ENCODE results near the gene PSMD1. TPM values are rescaled to one million over a fixed set of nuclear protein-coding genes. Genes with fewer than 3 reads are reported as not detected.
"Not testable (repeated sequence)": the region's sequence is repeated elsewhere in the genome, so short reads cannot be mapped to it uniquely, and the experiment has no call there.

Gene PSMD1
- polyA plus RNA-seq, 1 donor (not counting 4 experiments of a cell fraction or from before 2014, with no cell fraction given), result 262 TPM

DNA sequence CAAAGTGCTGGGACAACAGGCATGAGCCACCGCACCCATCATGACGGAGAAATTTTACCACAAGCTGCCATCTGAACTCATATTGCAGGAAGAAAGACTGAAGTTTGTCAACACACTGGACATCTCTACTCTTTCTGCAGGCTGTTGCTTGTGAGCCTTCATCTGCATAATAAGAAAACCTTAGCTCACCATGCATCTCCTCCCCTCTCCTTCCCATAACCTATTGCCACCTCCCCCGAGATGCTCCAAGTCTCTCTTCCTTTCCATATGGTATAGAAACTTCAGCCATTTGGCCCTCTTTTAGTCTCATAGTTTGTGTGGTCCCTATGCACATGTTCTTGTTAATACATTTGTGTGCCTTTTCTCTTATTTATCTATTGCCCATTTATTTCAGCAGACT is 38.5 kb upstream of the PSMD1 start:
- H3K4me2 ChIP-seq (ENCODE audit: control insufficient read depth, extremely low read depth, insufficient read depth, low read depth, low read length), result no peak overlapping the region
- no peak for TF ChIP-seq EZH2 (IDR thresholded peaks at IDR 0.05; ENCODE audit: low read length)
- TF ChIP-seq, protein P1, sequence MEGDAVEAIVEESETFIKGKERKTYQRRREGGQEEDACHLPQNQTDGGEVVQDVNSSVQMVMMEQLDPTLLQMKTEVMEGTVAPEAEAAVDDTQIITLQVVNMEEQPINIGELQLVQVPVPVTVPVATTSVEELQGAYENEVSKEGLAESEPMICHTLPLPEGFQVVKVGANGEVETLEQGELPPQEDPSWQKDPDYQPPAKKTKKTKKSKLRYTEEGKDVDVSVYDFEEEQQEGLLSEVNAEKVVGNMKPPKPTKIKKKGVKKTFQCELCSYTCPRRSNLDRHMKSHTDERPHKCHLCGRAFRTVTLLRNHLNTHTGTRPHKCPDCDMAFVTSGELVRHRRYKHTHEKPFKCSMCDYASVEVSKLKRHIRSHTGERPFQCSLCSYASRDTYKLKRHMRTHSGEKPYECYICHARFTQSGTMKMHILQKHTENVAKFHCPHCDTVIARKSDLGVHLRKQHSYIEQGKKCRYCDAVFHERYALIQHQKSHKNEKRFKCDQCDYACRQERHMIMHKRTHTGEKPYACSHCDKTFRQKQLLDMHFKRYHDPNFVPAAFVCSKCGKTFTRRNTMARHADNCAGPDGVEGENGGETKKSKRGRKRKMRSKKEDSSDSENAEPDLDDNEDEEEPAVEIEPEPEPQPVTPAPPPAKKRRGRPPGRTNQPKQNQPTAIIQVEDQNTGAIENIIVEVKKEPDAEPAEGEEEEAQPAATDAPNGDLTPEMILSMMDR (optimal IDR thresholded peaks at IDR 0.05 in 1 of 3, IDR thresholded peaks at IDR 0.05 in 1 of 3, conservative IDR thresholded peaks at IDR 0.05 in 1 of 3; ENCODE audit: extremely low read depth in 1 of 3, insufficient read depth in 2 of 3, low read length in 3 of 3), result no peak
- no peaks in the 10 kb centered on the region for H3K79me2 ChIP-seq (ENCODE audit: control insufficient read depth, insufficient read depth, low read length)
- no peaks in the 10 kb centered on the region for H4K20me1 ChIP-seq (ENCODE audit: control insufficient read depth, extremely low read depth, insufficient read depth, low read length)
- dilution Hi-C loops (cut with MboI; ENCODE audit: extremely low pct_ligation_motif_present, low sequenced_read_pairs), result no loop called here
- no peak overlapping the region for H3K4me3 ChIP-seq (ENCODE audit: control insufficient read depth in 2 of 3, extremely low read depth in 1 of 3, insufficient read depth in 2 of 3, low read depth in 1 of 3, low read length in 3 of 3)
- H3K27ac ChIP-seq (ENCODE audit: control insufficient read depth, insufficient read depth, low read length), result no peak overlapping the region
- no peaks in the 10 kb centered on the region for H3K36me3 ChIP-seq (ENCODE audit: control insufficient read depth in 2 of 2, extremely low read depth in 1 of 2, insufficient read depth in 2 of 2, low read length in 2 of 2)
- H3K4me1 ChIP-seq (ENCODE audit: control insufficient read depth, extremely low read depth, insufficient read depth, low read length), result no peaks in the 10 kb centered on the region
- no peaks in the 10 kb centered on the region for H3K27me3 ChIP-seq (ENCODE audit: control insufficient read depth, extremely low read depth, insufficient read depth, low read length)
- H2AFZ ChIP-seq (ENCODE audit: control insufficient read depth, low read length), result no peak overlapping the region
- FAIRE-seq (no peak), DNase-seq (ENCODE audit: low read depth, low spot score) (no peak)
- H3K9me3 ChIP-seq (ENCODE audit: control insufficient read depth, low read depth, low read length), result no peaks in the 10 kb centered on the region
- no peak overlapping the region for H3K9ac ChIP-seq (ENCODE audit: control insufficient read depth, extremely low read depth, insufficient read depth, low read length)
- H3K9me1 ChIP-seq (ENCODE audit: control insufficient read depth, extremely low read depth, insufficient read depth, low read length), result no peaks in the 10 kb centered on the region

DNA sequence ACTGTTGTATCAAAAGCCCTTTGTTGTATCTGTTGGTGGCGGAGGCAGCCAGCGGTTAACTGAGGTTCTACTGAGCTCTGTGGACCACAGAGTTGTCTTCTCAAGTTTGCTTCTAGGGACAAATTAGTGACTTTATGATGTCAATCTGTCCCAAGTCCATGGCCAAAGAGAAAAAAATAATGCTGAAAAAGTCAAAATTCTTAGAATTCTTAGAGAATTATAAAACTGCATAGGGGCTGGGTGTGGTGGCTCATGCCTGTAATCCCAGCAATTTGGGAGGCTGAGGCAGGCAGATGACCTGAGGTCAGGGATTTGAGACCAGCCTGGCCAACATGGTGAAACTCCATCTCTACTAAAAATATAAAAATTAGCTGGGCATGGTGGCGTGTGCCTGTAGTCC is 31.6 kb upstream of the PSMD1 start:
- H3K9me1 ChIP-seq (ENCODE audit: control insufficient read depth, extremely low read depth, insufficient read depth, low read length); H3K79me2 ChIP-seq (ENCODE audit: control insufficient read depth, insufficient read depth, low read length); FAIRE-seq; dilution Hi-C loops (cut with MboI; ENCODE audit: extremely low pct_ligation_motif_present, low sequenced_read_pairs); H3K4me3 ChIP-seq (ENCODE audit: control insufficient read depth in 2 of 3, extremely low read depth in 1 of 3, insufficient read depth in 2 of 3, low read depth in 1 of 3, low read length in 3 of 3); H3K27me3 ChIP-seq (ENCODE audit: control insufficient read depth, extremely low read depth, insufficient read depth, low read length); H3K9ac ChIP-seq (ENCODE audit: control insufficient read depth, extremely low read depth, insufficient read depth, low read length); H2AFZ ChIP-seq (ENCODE audit: control insufficient read depth, low read length); H3K27ac ChIP-seq (ENCODE audit: control insufficient read depth, insufficient read depth, low read length); H3K9me3 ChIP-seq (ENCODE audit: control insufficient read depth, low read depth, low read length); H3K4me2 ChIP-seq (ENCODE audit: control insufficient read depth, extremely low read depth, insufficient read depth, low read depth, low read length); H3K36me3 ChIP-seq (ENCODE audit: control insufficient read depth in 2 of 2, extremely low read depth in 1 of 2, insufficient read depth in 2 of 2, low read length in 2 of 2); H3K4me1 ChIP-seq (ENCODE audit: control insufficient read depth, extremely low read depth, insufficient read depth, low read length); H4K20me1 ChIP-seq (ENCODE audit: control insufficient read depth, extremely low read depth, insufficient read depth, low read length); DNase-seq (ENCODE audit: low read depth, low spot score): not testable (repeated sequence)

- Histone ChIP-seq H3K9me1 (ENCODE audit: control insufficient read depth, extremely low read depth, insufficient read depth, low read length) (no peaks in the 10 kb centered on the region), H3K27ac (ENCODE audit: control insufficient read depth, insufficient read depth, low read length) (no peak overlapping the region), H3K27me3 (ENCODE audit: control insufficient read depth, extremely low read depth, insufficient read depth, low read length) (peaks cover 7% of the 10 kb centered on the region), H3K9ac (ENCODE audit: control insufficient read depth, extremely low read depth, insufficient read depth, low read length) (no peak overlapping the region), H3K4me3 (ENCODE audit: control insufficient read depth in 2 of 3, extremely low read depth in 1 of 3, insufficient read depth in 2 of 3, low read depth in 1 of 3, low read length in 3 of 3) (no peak overlapping the region), H3K79me2 (ENCODE audit: control insufficient read depth, insufficient read depth, low read length) (no peaks in the 10 kb centered on the region), H3K4me1 (ENCODE audit: control insufficient read depth, extremely low read depth, insufficient read depth, low read length) (no peaks in the 10 kb centered on the region), H4K20me1 (ENCODE audit: control insufficient read depth, extremely low read depth, insufficient read depth, low read length) (no peaks in the 10 kb centered on the region), H3K9me3 (ENCODE audit: control insufficient read depth, low read depth, low read length) (no peaks in the 10 kb centered on the region), H3K4me2 (ENCODE audit: control insufficient read depth, extremely low read depth, insufficient read depth, low read depth, low read length) (no peak overlapping the region), H3K36me3 (ENCODE audit: control insufficient read depth in 2 of 2, extremely low read depth in 1 of 2, insufficient read depth in 2 of 2, low read length in 2 of 2) (no peaks in the 10 kb centered on the region), H2AFZ (ENCODE audit: control insufficient read depth, low read length) (no peak overlapping the region)
- dilution Hi-C loops (cut with MboI; ENCODE audit: extremely low pct_ligation_motif_present, low sequenced_read_pairs), result no loop called here
- TF ChIP-seq, protein P1 (optimal IDR thresholded peaks at IDR 0.05 in 1 of 3, IDR thresholded peaks at IDR 0.05 in 1 of 3, conservative IDR thresholded peaks at IDR 0.05 in 1 of 3; ENCODE audit: extremely low read depth in 1 of 3, insufficient read depth in 2 of 3, low read length in 3 of 3), result no peak
- no peak for TF ChIP-seq EZH2 (IDR thresholded peaks at IDR 0.05; ENCODE audit: low read length)
- DNase-seq (ENCODE audit: low read depth, low spot score) (no peak), FAIRE-seq (no peak)
Measured at GRCh38 chr2:231028889-231029288, 27.8 kb upstream of the PSMD1 start.
